ENCODE data around the gene BCL2L15.

DNA sequence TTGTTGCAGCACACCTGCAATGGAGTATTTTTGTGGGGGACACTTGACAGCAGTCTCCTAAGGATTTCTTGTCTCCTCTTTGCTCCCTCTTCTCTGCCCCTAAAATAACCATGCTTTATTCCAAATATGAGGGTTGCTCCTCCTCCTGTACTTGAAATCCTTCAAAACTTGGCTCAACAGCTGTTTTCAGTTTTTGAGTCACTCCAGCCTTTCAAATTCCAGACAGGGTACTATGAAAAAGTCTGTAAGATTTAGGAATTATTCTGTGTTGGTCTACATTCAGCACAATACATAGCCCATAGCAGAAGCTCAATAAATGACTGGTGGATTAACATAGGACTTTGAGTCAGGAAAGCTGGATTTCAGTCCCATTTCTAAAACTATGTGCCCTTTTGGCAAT is 11.7 kb upstream of the BCL2L15 start:
- TF ChIP-seq, protein P1, sequence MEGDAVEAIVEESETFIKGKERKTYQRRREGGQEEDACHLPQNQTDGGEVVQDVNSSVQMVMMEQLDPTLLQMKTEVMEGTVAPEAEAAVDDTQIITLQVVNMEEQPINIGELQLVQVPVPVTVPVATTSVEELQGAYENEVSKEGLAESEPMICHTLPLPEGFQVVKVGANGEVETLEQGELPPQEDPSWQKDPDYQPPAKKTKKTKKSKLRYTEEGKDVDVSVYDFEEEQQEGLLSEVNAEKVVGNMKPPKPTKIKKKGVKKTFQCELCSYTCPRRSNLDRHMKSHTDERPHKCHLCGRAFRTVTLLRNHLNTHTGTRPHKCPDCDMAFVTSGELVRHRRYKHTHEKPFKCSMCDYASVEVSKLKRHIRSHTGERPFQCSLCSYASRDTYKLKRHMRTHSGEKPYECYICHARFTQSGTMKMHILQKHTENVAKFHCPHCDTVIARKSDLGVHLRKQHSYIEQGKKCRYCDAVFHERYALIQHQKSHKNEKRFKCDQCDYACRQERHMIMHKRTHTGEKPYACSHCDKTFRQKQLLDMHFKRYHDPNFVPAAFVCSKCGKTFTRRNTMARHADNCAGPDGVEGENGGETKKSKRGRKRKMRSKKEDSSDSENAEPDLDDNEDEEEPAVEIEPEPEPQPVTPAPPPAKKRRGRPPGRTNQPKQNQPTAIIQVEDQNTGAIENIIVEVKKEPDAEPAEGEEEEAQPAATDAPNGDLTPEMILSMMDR (IDR thresholded peaks at IDR 0.05): no peak
- TF ChIP-seq EP300 (IDR thresholded peaks at IDR 0.05): no peak
- TF ChIP-seq POLR2AphosphoS5 (IDR thresholded peaks at IDR 0.05): no peak

All from upper lobe of left lung (tissue), 4 donors.